K562 (cell line): Measurements from ENCODE around the gene B9D2. TPM values are rescaled to one million over a fixed set of nuclear protein-coding genes. Genes with fewer than 3 reads are reported as not detected.

ENCODE experiments used
- CHD1 ChIP-seq: fragments of 200-600 bp; sonication (generic); IDR thresholded peaks from one replicate; pipeline ENCODE4 v1.6.1; 2012; ENCODE audit warnings: mild to moderate bottlenecking, moderate library complexity, low read length, inconsistent platforms
- ILF3 ChIP-seq: fragments of 450-650 bp; IDR thresholded peaks from 2 replicates; pipeline ENCODE4 v1.6.1; 2018; ENCODE audit warnings: antibody characterized with exemption, mild to moderate bottlenecking, moderate library complexity, borderline replicate concordance
- NEUROD1 ChIP-seq: fragments of 150-350 bp; IDR thresholded peaks from 2 replicates; pipeline ENCODE4 v1.6.1; 2014; ENCODE audit warnings: borderline replicate concordance, low read length, low read depth; ENCODE audit not compliant: partially characterized antibody
- NFATC3 ChIP-seq: fragments of 450-650 bp; IDR thresholded peaks from 2 replicates; pipeline ENCODE4 v1.6.1; 2017; ENCODE audit warnings: mild to moderate bottlenecking
- PHF20 ChIP-seq: fragments of 450-650 bp; IDR thresholded peaks from 2 replicates; pipeline ENCODE4 v1.6.1; 2018; ENCODE audit not compliant: partially characterized antibody
- SREBF2 ChIP-seq: sonication (generic); formaldehyde crosslinking; IDR thresholded peaks from 2 replicates; pipeline ENCODE4 v1.4.0; 2020; ENCODE audit warnings: mild to moderate bottlenecking, missing genetic modification reagents
- TEAD2 ChIP-seq: fragments of 450-650 bp; IDR thresholded peaks from 2 replicates; pipeline ENCODE4 v1.6.1; 2016; ENCODE audit warnings: missing genetic modification characterization, control low read depth, missing compliant biosample characterization
- ZFP30 ChIP-seq: fragments of 250-450 bp; sonication (Bioruptor Pico); IDR thresholded peaks from 2 replicates; pipeline ENCODE4 v1.8.0; 2022; ENCODE audit warnings: moderate library complexity, mild to moderate bottlenecking, inconsistent platforms, borderline replicate concordance
- ZFX ChIP-seq: sonication (generic); formaldehyde crosslinking; IDR thresholded peaks from 2 replicates; pipeline ENCODE4 v1.8.0; 2022; ENCODE audit warnings: mild to moderate bottlenecking, missing genetic modification reagents, moderate library complexity
- ZNF174 ChIP-seq: fragments of 250-450 bp; sonication (Bioruptor Pico); IDR thresholded peaks from 2 replicates; pipeline ENCODE4 v1.4.0; 2020; ENCODE audit warnings: mild to moderate bottlenecking
- ZNF212 ChIP-seq: fragments of 450-650 bp; formaldehyde crosslinking; IDR thresholded peaks from 2 replicates; pipeline ENCODE4 v1.4.0; 2020; ENCODE audit warnings: mild to moderate bottlenecking
- polyA plus RNA-seq, 8 experiments: library from polyadenylated mRNA; depleted of rRNA in 4 of 8; stranded (reverse) in 5 of 8; unstranded in 3 of 8; fragments of >200 nt; fragmentation: Nextera tagmentation in 2 of 8; fragmentation: Illumina TruSeq in 1 of 8; extraction: Ambion mirVana in 2 of 8; extraction: Trizol in 1 of 8; gene quantifications; 2 replicates each; pipeline versions ENCODE4 v1.2.1 to v1.2.3, GENCODE V29; 2011 to 2014; ENCODE audit warnings: inconsistent platforms in 1 of 8, missing spikeins in 1 of 8
- total RNA-seq, 7 experiments: library from RNA; depleted of rRNA in 6 of 7; stranded (reverse); fragments of >200 nt in 6 of 7; fragmentation: Illumina TruSeq in 2 of 7; extraction: Trizol in 2 of 7; gene quantifications; 2 replicates each; pipeline versions ENCODE4 v1.2.1 to v1.2.3, GENCODE V29; 2011 to 2021; ENCODE audit warnings: low replicate concordance in 1 of 7
- TF ChIP-seq, protein P1 (sequence below): fragments of 250-450 bp; sonication (Bioruptor Pico); IDR thresholded peaks from 2 replicates; pipeline ENCODE4 v1.4.0; 2020; ENCODE audit warnings: mild to moderate bottlenecking, moderate library complexity
- TF ChIP-seq, protein P2 (sequence below): fragments of 150-350 bp; IDR thresholded peaks from 2 replicates; pipeline ENCODE4 v1.6.1; 2014; ENCODE audit warnings: low read depth, mild to moderate bottlenecking, low read length, borderline replicate concordance
- TF ChIP-seq, protein P3 (sequence below): fragments of 250-450 bp; sonication (Bioruptor Pico); IDR thresholded peaks from 2 replicates; pipeline ENCODE4 v1.8.0; 2022; ENCODE audit warnings: moderate library complexity, mild to moderate bottlenecking, inconsistent platforms
- TF ChIP-seq, protein P4 (sequence below): fragments of 450-650 bp; IDR thresholded peaks from 2 replicates; pipeline ENCODE4 v1.6.1; 2017; ENCODE audit warnings: antibody characterized with exemption

Gene B9D2
- total and polyA plus RNA-seq, 9 of the 15 experiments (the other 6 are each of a cell fraction or from before 2014, with no cell fraction given) = 0.83 to 6.9 (median 2.8) TPM

DNA sequence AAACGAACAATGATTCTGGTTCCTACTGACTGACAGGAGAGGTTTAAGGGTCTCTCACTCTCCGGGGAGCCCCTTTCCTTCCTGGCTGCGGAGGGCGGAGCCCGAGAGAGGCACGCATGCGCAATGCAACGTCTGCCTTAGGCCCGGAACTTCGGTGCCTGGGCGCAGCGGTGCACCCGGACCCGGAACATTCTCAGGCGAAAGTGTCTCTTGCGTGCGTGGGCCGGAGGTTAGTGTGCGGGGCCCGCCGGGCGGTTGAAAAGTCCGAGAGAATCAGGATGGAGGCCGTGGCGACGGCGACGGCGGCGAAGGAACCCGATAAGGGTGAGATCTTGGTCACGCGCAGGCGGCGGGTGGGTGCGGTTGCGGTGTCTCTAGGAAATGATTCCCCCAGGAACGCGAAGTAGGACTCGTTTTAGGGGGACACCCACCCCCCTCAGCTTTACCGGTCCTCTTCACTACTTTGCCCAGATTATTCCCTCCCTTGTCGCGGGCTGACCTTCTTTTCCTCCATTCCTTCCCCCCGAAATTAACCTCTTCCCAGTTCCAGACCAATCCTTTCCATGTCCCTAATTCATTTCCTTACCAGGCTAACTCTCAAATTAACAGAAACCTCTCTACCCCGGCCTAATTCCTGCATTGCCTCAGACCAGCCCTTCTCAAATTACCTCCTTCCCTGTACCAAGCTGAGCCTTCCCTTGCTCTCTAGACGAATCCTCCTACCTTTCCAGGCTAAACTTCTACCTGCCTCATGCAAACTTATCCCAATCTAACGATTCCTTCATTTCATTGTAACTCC, 53.7 kb downstream of the B9D2 start, which contains the start of gene CCDC97 (continued):
- TF ChIP-seq, protein P1, sequence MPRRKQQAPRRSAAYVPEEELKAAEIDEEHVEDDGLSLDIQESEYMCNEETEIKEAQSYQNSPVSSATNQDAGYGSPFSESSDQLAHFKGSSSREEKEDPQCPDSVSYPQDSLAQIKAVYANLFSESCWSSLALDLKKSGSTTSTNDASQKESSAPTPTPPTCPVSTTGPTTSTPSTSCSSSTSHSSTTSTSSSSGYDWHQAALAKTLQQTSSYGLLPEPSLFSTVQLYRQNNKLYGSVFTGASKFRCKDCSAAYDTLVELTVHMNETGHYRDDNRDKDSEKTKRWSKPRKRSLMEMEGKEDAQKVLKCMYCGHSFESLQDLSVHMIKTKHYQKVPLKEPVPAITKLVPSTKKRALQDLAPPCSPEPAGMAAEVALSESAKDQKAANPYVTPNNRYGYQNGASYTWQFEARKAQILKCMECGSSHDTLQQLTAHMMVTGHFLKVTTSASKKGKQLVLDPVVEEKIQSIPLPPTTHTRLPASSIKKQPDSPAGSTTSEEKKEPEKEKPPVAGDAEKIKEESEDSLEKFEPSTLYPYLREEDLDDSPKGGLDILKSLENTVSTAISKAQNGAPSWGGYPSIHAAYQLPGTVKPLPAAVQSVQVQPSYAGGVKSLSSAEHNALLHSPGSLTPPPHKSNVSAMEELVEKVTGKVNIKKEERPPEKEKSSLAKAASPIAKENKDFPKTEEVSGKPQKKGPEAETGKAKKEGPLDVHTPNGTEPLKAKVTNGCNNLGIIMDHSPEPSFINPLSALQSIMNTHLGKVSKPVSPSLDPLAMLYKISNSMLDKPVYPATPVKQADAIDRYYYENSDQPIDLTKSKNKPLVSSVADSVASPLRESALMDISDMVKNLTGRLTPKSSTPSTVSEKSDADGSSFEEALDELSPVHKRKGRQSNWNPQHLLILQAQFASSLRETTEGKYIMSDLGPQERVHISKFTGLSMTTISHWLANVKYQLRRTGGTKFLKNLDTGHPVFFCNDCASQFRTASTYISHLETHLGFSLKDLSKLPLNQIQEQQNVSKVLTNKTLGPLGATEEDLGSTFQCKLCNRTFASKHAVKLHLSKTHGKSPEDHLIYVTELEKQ (CRISPR knock-in tag) = no peak
- TF ChIP-seq NFATC3 (peak; percentile 70; the same call in 1 of the 2 replicates), PHF20 (peak; percentile 96), ZNF174 (CRISPR knock-in tag) (no peak), ILF3 (no peak), ZFX (CRISPR knock-in tag) (peak; percentile 94), CHD1 (peak; percentile 16), TEAD2 (tag) (no peak), ZNF212 (no peak), SREBF2 (CRISPR knock-in tag) (no peak), ZFP30 (CRISPR knock-in tag) (no peak), NEUROD1 (peak; percentile 87)
- TF ChIP-seq, protein P2, sequence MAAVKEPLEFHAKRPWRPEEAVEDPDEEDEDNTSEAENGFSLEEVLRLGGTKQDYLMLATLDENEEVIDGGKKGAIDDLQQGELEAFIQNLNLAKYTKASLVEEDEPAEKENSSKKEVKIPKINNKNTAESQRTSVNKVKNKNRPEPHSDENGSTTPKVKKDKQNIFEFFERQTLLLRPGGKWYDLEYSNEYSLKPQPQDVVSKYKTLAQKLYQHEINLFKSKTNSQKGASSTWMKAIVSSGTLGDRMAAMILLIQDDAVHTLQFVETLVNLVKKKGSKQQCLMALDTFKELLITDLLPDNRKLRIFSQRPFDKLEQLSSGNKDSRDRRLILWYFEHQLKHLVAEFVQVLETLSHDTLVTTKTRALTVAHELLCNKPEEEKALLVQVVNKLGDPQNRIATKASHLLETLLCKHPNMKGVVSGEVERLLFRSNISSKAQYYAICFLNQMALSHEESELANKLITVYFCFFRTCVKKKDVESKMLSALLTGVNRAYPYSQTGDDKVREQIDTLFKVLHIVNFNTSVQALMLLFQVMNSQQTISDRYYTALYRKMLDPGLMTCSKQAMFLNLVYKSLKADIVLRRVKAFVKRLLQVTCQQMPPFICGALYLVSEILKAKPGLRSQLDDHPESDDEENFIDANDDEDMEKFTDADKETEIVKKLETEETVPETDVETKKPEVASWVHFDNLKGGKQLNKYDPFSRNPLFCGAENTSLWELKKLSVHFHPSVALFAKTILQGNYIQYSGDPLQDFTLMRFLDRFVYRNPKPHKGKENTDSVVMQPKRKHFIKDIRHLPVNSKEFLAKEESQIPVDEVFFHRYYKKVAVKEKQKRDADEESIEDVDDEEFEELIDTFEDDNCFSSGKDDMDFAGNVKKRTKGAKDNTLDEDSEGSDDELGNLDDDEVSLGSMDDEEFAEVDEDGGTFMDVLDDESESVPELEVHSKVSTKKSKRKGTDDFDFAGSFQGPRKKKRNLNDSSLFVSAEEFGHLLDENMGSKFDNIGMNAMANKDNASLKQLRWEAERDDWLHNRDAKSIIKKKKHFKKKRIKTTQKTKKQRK = no peak
- TF ChIP-seq, protein P3, sequence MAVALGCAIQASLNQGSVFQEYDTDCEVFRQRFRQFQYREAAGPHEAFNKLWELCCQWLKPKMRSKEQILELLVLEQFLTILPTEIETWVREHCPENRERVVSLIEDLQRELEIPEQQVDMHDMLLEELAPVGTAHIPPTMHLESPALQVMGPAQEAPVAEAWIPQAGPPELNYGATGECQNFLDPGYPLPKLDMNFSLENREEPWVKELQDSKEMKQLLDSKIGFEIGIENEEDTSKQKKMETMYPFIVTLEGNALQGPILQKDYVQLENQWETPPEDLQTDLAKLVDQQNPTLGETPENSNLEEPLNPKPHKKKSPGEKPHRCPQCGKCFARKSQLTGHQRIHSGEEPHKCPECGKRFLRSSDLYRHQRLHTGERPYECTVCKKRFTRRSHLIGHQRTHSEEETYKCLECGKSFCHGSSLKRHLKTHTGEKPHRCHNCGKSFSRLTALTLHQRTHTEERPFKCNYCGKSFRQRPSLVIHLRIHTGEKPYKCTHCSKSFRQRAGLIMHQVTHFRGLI (CRISPR knock-in tag) = no peak
- TF ChIP-seq, protein P4, sequence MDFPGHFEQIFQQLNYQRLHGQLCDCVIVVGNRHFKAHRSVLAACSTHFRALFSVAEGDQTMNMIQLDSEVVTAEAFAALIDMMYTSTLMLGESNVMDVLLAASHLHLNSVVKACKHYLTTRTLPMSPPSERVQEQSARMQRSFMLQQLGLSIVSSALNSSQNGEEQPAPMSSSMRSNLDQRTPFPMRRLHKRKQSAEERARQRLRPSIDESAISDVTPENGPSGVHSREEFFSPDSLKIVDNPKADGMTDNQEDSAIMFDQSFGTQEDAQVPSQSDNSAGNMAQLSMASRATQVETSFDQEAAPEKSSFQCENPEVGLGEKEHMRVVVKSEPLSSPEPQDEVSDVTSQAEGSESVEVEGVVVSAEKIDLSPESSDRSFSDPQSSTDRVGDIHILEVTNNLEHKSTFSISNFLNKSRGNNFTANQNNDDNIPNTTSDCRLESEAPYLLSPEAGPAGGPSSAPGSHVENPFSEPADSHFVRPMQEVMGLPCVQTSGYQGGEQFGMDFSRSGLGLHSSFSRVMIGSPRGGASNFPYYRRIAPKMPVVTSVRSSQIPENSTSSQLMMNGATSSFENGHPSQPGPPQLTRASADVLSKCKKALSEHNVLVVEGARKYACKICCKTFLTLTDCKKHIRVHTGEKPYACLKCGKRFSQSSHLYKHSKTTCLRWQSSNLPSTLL = no peak
